Trophoblast cell (in vitro differentiated cells and primary cell): ENCODE results near the gene CNDP2.
A peak's percentile ranks its signal among the peaks of the same experiment; 100 is the strongest.

ENCODE experiments used
- DNase-seq, 2 donors: peaks; one replicate each; pipeline ENCODE4 v3.0.0-alpha.2; 2016
- H2AFZ ChIP-seq: 2 replicates; pipeline ENCODE4 v1.6.1; 2013; ENCODE audit warnings: low read length, moderate library complexity, mild to moderate bottlenecking; ENCODE audit not compliant: insufficient read depth, poor library complexity
- H2AK5ac ChIP-seq: 2 replicates; pipeline ENCODE4 v1.6.1; 2013; ENCODE audit warnings: mild to moderate bottlenecking, low read length
- H2BK120ac ChIP-seq: 2 replicates; pipeline ENCODE4 v1.6.1; 2013; ENCODE audit warnings: low read length, mild to moderate bottlenecking, moderate library complexity; ENCODE audit not compliant: insufficient read depth, poor library complexity
- H2BK12ac ChIP-seq: 2 replicates; pipeline ENCODE4 v1.6.1; 2013; ENCODE audit warnings: mild to moderate bottlenecking, low read length, moderate library complexity
- H2BK5ac ChIP-seq: 2 replicates; pipeline ENCODE4 v1.6.1; 2013; ENCODE audit warnings: low read length, low read depth, moderate library complexity, mild to moderate bottlenecking; ENCODE audit not compliant: poor library complexity
- H3K14ac ChIP-seq: 2 replicates; pipeline ENCODE4 v1.6.1; 2013; ENCODE audit warnings: mild to moderate bottlenecking, low read length
- H3K18ac ChIP-seq: 2 replicates; pipeline ENCODE4 v1.6.1; 2013; ENCODE audit warnings: mild to moderate bottlenecking, low read length
- H3K23ac ChIP-seq: 2 replicates; pipeline ENCODE4 v1.6.1; 2013; ENCODE audit warnings: low read length
- H3K27ac ChIP-seq: 2 replicates; pipeline ENCODE4 v1.5.1; 2013; ENCODE audit warnings: low read depth, mild to moderate bottlenecking, inconsistent platforms, low read length, moderate library complexity
- H3K27me3 ChIP-seq: 2 replicates; pipeline ENCODE4 v1.6.1; 2013; ENCODE audit warnings: inconsistent platforms, mild to moderate bottlenecking, low read length, moderate library complexity; ENCODE audit not compliant: insufficient read depth
- H3K36me3 ChIP-seq, 2 experiments: 1 replicate in 1 of 2; 2 replicates in 1 of 2; pipeline ENCODE4 v1.6.1; 2013; ENCODE audit warnings: low read length in 2 of 2, mild to moderate bottlenecking in 2 of 2, moderate library complexity in 1 of 2; ENCODE audit not compliant: insufficient read depth in 2 of 2, control insufficient read depth in 1 of 2
- H3K4ac ChIP-seq: 2 replicates; pipeline ENCODE4 v1.6.1; 2013; ENCODE audit warnings: low read depth, mild to moderate bottlenecking, low read length, moderate library complexity
- H3K4me1 ChIP-seq, 2 experiments: 1 replicate in 1 of 2; 2 replicates in 1 of 2; pipeline ENCODE4 v1.6.1; 2013; ENCODE audit warnings: low read length in 2 of 2, mild to moderate bottlenecking in 2 of 2, moderate library complexity in 1 of 2; ENCODE audit not compliant: insufficient read depth in 2 of 2, control insufficient read depth in 1 of 2
- H3K4me2 ChIP-seq: 2 replicates; pipeline ENCODE4 v1.6.1; 2013; ENCODE audit warnings: inconsistent platforms, mild to moderate bottlenecking, low read length, moderate library complexity
- H3K4me3 ChIP-seq: 2 replicates; pipeline ENCODE4 v1.5.1; 2013; ENCODE audit warnings: mild to moderate bottlenecking, low read depth, low read length, inconsistent platforms
- H3K79me1 ChIP-seq: one replicate; pipeline ENCODE4 v1.6.1; 2013; ENCODE audit warnings: low read length
- H3K79me2 ChIP-seq: 2 replicates; pipeline ENCODE4 v1.6.1; 2013; ENCODE audit warnings: low read length, mild to moderate bottlenecking; ENCODE audit not compliant: control insufficient read depth, insufficient read depth, poor library complexity
- H3K9ac ChIP-seq: 2 replicates; pipeline ENCODE4 v1.6.1; 2013; ENCODE audit warnings: mild to moderate bottlenecking, low read length
- H3K9me3 ChIP-seq: 2 replicates; pipeline ENCODE4 v1.6.1; 2013; ENCODE audit warnings: low read depth, mild to moderate bottlenecking, control low read depth, inconsistent platforms, low read length; ENCODE audit not compliant: insufficient read depth
- H4K12ac ChIP-seq: 2 replicates; pipeline ENCODE4 v1.6.1; 2013; ENCODE audit warnings: low read depth, mild to moderate bottlenecking, low read length, moderate library complexity
- H4K8ac ChIP-seq: 2 replicates; pipeline ENCODE4 v1.6.1; 2013; ENCODE audit warnings: low read depth, mild to moderate bottlenecking, low read length, moderate library complexity
- H4K91ac ChIP-seq: one replicate; pipeline ENCODE4 v1.6.1; 2013; ENCODE audit warnings: low read depth, mild to moderate bottlenecking, low read length, moderate library complexity
- WGBS: extraction: QIAGEN DNeasy Blood & Tissue Kit; methylation state at CpG from one replicate; pipeline ENCODE4 v1.1.7; 2013; ENCODE audit warnings: missing lambda C conversion rate; ENCODE audit not compliant: insufficient read length, insufficient coverage; ENCODE audit errors: extremely low coverage; 5-methylcytosine and 5-hydroxymethylcytosine counted together

CNDP2 gene

DNA sequence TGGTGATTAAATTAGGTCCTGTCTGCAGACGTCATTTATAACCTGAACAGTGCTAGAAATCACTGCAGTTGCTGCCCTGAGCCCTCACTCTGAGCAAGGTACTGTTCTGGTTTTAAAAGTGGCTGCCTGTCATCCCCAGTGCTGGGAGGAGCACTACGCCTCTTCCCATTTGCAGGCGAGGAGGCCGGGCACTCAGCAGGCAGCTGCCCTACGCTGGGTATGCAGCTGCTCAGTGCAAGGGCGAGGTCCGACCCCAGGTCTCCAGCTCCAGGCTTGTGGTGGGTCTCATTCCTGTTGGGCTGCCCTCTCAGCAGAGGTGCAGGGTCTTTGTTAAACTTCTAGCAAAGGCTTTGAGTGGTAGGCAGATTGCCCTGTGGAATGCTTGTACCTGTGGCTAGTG, 15.7 kb downstream of the CNDP2 start:
- Histone ChIP-seq H3K36me3 (peaks cover 86 to 92% of the 10 kb centered on the region in 2 experiments), H3K27me3 (no peaks in the 10 kb centered on the region), H2AFZ (no peak overlapping the region), H2AK5ac (no peak overlapping the region), H2BK120ac (no peak overlapping the region), H4K91ac (no peak overlapping the region), H3K79me2 (peaks cover 3% of the 10 kb centered on the region), H3K18ac (no peak overlapping the region), H3K4me2 (no peak overlapping the region), H3K4ac (no peak overlapping the region), H3K4me1 (peaks cover 2 to 4% of the 10 kb centered on the region in 2 experiments), H4K12ac (no peak overlapping the region), H3K23ac (no peak overlapping the region), H3K27ac (no peak overlapping the region), H3K9ac (no peak overlapping the region), H2BK5ac (no peak overlapping the region), H3K9me3 (no peaks in the 10 kb centered on the region), H2BK12ac (no peak overlapping the region), H3K79me1 (no peaks in the 10 kb centered on the region), H4K8ac (no peak overlapping the region), H3K14ac (no peak overlapping the region), H3K4me3 (no peak overlapping the region)
- no peak for DNase-seq
- no CpG with 5 or more reads among the region's 7 CpGs for WGBS

DNA sequence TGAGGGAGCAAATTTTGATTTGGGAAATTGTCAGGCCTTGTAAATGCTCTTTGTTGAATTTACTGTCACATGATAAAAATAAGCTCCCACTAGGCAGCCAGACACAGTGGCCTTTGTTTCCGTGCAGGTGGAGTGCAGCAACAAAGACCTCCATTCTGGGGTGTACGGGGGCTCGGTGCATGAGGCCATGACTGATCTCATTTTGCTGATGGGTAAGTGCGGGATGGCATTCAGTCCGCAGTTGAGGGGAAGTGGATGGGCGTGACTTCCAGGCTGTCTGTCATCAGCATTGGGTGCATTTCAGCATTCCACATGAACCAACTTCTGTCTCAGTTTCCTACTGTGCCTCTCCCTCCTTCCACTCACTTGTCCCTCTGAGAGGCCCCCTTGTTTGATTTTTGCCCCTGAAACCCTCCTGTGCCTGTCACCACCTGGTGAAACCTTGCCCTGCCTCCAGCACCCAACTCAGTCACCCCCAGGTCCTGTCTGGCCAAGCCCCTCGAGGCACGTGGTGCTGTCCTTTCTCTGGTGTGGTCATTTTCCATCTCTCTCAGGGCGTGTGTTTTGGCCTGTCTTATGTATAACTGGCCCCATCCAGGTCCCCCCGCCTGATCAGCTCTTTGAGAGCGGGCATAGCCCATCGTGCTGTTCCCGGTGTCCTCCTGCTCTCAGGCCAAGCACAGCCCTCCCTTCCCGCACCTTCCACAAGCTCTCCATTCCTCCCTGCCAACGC, 16.3 kb downstream of the CNDP2 start:
- no CpG with 5 or more reads among the region's 15 CpGs for WGBS
- no peak overlapping the region for H4K12ac ChIP-seq

GRCh38 chr18:74513149-74513882, 17.2 kb downstream of the CNDP2 start:
- H4K91ac ChIP-seq = no peak overlapping the region
- H3K27ac ChIP-seq = no peak overlapping the region
- no peak overlapping the region for H2BK120ac ChIP-seq
- no peak overlapping the region for H3K4me2 ChIP-seq
- WGBS = no CpG with 5 or more reads among the region's 27 CpGs
- DNase-seq = peak in 1 of 2 donors; percentile 58
- H3K9ac ChIP-seq = no peak overlapping the region
- H3K14ac ChIP-seq = no peak overlapping the region
- H3K27me3 ChIP-seq = no peaks in the 10 kb centered on the region
- H4K12ac ChIP-seq = no peak overlapping the region
- no peak overlapping the region for H3K18ac ChIP-seq
- H3K79me1 ChIP-seq = no peaks in the 10 kb centered on the region
- H3K79me2 ChIP-seq = no peaks in the 10 kb centered on the region
- no peak overlapping the region for H3K4me3 ChIP-seq
- H3K36me3 ChIP-seq = peaks cover 85 to 86% of the 10 kb centered on the region in 2 experiments
- H4K8ac ChIP-seq = no peak overlapping the region
- no peak overlapping the region for H2AFZ ChIP-seq
- no peak overlapping the region for H2BK5ac ChIP-seq
- no peaks in the 10 kb centered on the region for H3K9me3 ChIP-seq
- no peak overlapping the region for H3K4ac ChIP-seq
- no peak overlapping the region for H2BK12ac ChIP-seq
- peaks cover 2 to 4% of the 10 kb centered on the region in 2 experiments for H3K4me1 ChIP-seq
- no peak overlapping the region for H2AK5ac ChIP-seq
- H3K23ac ChIP-seq = no peak overlapping the region

More for the DNA sequence above, 16.3 kb downstream of the CNDP2 start:
- H2BK120ac ChIP-seq = no peak overlapping the region
- H2AFZ ChIP-seq = no peak overlapping the region
- H3K14ac ChIP-seq = no peak overlapping the region
- DNase-seq = no peak
- H3K4me1 ChIP-seq = peaks cover 2 to 4% of the 10 kb centered on the region in 2 experiments
- no peak overlapping the region for H4K8ac ChIP-seq
- peak overlapping the region; percentile 18 for H3K18ac ChIP-seq
- H2BK5ac ChIP-seq = no peak overlapping the region
- H3K79me2 ChIP-seq = no peaks in the 10 kb centered on the region
- peaks cover 86 to 91% of the 10 kb centered on the region in 2 experiments for H3K36me3 ChIP-seq
- H3K9ac ChIP-seq = no peak overlapping the region
- no peak overlapping the region for H3K4me2 ChIP-seq
- H3K79me1 ChIP-seq = no peaks in the 10 kb centered on the region
- H3K9me3 ChIP-seq = no peaks in the 10 kb centered on the region
- no peak overlapping the region for H4K91ac ChIP-seq
- H2BK12ac ChIP-seq = no peak overlapping the region
- H2AK5ac ChIP-seq = no peak overlapping the region
- H3K4me3 ChIP-seq = no peak overlapping the region
- no peaks in the 10 kb centered on the region for H3K27me3 ChIP-seq
- H3K27ac ChIP-seq = no peak overlapping the region
- no peak overlapping the region for H3K4ac ChIP-seq
- H3K23ac ChIP-seq = no peak overlapping the region

GRCh38 chr18:74513883-74514205, 17.7 kb downstream of the CNDP2 start:
- DNase-seq = peak in 1 of 2 donors; percentile 78
- no peaks in the 10 kb centered on the region for H3K79me1 ChIP-seq
- no peak overlapping the region for H4K91ac ChIP-seq
- H4K8ac ChIP-seq = no peak overlapping the region
- no peak overlapping the region for H3K4me2 ChIP-seq
- H3K4ac ChIP-seq = no peak overlapping the region
- H3K18ac ChIP-seq = no peak overlapping the region
- H2AK5ac ChIP-seq = no peak overlapping the region
- H3K4me3 ChIP-seq = no peak overlapping the region
- no peak overlapping the region for H2BK5ac ChIP-seq
- H3K9me3 ChIP-seq = no peaks in the 10 kb centered on the region
- no peak overlapping the region for H3K14ac ChIP-seq
- H3K9ac ChIP-seq = no peak overlapping the region
- H2BK12ac ChIP-seq = no peak overlapping the region
- no peak overlapping the region for H3K27ac ChIP-seq
- WGBS = no CpG with 5 or more reads among the region's 8 CpGs
- no peak overlapping the region for H4K12ac ChIP-seq
- H3K23ac ChIP-seq = no peak overlapping the region
- H3K27me3 ChIP-seq = no peaks in the 10 kb centered on the region
- H3K4me1 ChIP-seq = peaks cover 2 to 4% of the 10 kb centered on the region in 2 experiments
- no peak overlapping the region for H2BK120ac ChIP-seq
- H3K36me3 ChIP-seq = peaks cover 85 to 86% of the 10 kb centered on the region in 2 experiments
- H2AFZ ChIP-seq = no peak overlapping the region
- no peaks in the 10 kb centered on the region for H3K79me2 ChIP-seq
